Stimulated activated CD4-positive, alpha-beta T cell treated with anti-CD3 and anti-CD28 coated beads, Interleukin-4, amount 100 ng/mL, for 4 hours (primary cell): Measurements from ENCODE around the gene UBQLN1.

Source experiments
- DNase-seq, 2 experiments: peaks; one replicate each; pipeline ENCODE4 v3.0.0-alpha.2; 2020

The UBQLN1 gene

DNA sequence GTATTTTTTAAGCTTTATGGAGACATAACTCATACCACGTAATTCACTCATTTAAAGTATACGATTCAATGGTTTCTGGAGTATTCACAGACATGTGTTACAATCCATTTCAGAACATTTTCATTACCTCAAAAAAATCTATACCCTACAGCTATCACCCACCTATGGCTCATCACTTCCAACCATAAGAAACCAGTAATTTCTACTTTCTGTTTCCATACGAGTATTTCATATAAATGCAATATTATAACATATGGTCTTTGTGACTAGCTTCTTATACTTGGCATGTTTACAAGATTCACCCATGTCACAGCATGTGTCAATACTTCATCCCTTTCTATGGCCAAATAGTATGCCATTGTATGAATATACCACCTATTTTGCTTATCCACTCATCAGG, 18.8 kb downstream of the UBQLN1 start:
- no peak for DNase-seq

- no peak for DNase-seq
Measured at GRCh38 chr9:83681490-83681889, 26.3 kb downstream of the UBQLN1 start.

DNA sequence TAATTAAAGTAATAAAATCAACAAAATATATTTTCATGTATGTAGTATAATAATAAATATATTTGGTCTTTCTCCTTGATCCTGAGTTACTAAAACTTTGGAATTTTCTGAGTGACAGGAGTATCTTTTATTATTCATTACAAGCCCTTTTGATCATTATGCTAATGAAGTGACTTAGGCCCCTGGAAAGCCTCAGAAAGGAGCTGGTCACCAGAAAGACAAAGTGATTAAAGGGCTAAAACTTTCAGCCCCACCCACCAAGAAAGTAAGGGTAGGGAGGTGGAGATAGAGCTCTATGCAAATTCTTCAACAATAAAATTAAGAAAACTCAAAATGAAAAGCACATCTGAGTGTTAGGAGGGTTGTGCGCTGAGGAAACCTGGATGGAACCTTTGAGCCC, 27.5 kb downstream of the UBQLN1 start:
- DNase-seq, result no peak

DNA sequence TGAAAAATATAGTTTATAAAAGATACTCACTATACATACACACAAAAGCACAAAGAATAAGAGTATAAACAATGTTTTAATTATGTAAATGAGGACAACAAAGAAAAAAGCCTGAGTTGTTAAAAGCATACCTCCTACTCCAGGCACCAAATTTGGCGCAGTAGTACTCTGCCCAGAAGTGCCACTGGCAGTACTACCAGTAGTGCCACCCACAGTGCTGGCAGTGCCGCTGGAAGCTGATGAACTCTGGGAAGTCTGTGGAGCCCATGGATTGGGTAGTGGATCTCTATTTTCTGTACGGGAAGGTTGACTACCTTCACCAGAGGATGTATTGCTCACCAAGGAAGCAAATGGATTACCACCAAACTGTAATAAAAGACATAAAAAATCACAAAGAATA, 30.2 kb downstream of the UBQLN1 start:
- no peak for DNase-seq

DNA sequence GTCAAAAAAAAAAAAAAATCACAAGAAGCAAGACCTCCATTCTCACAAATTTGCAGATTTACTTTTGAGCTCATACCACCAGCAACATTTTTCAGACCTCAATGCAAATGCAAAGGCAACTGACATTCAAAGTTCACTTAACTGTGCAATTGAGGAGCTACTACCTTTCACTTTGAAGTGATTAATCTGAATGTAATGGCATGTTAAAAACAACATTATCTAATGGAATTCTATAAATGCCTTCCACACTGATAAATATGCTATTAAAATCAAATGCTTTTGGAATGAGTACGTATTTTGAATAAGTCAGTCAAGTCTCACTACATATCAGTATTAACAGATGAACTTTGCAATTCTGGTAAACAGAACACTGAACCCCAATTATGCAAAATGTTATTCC, 32.3 kb downstream of the UBQLN1 start:
- no peak for DNase-seq

DNA sequence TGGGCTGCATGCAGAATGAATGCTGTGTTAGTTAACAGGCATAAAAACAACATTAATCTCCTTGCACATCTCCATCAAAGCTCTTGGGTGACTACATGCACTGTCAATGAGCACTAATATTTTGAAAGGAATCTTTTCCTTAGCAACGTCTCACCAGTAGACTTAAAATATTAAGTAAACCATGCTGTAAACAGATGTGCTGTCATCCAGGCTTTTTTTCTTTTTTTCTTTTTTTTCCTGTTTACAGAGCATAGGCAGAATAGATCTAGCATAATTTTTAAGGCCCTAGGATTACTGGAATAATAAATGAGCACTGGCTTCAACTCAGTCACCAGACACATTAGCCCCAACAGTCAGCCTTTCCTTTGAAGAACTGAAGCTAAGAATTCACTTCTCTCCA, 36.3 kb downstream of the UBQLN1 start:
- DNase-seq, result no peak

GRCh38 chr9:83670381-83670780, 37.4 kb downstream of the UBQLN1 start:
- DNase-seq, result no peak

- DNase-seq, result no peak
Measured at GRCh38 chr9:83669067-83669466, 38.7 kb downstream of the UBQLN1 start.

DNA sequence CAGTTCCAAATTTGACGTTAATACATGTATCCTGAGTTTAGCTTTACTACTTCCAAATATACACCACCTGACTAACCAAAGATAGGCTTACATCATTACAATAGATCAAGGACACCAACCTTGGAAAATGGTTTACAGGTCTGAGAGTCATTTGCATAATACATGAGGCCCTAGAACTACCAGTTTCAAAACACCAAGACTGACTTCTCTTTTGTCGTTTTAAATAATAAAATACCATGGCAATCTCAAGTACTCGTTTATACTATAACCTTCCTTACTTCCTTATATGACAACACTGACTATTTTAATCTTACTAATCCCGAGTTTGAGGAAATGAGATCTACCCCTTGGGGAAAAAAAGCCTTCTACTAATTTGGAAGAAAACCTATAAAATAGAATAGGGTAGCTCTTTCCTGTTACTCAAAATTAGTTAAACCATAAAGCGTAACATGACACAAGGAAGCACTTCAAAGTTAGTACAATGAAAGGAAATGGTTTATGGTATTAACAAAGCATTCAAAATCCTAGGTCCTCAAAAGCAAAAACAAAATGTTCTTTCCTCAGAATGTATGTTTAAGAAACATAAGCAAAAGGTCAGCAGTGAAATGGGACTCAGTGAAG, 42.1 kb downstream of the UBQLN1 start:
- no peak for DNase-seq

- no peak for DNase-seq
Measured at GRCh38 chr9:83662933-83663332, 44.8 kb downstream of the UBQLN1 start.

DNA sequence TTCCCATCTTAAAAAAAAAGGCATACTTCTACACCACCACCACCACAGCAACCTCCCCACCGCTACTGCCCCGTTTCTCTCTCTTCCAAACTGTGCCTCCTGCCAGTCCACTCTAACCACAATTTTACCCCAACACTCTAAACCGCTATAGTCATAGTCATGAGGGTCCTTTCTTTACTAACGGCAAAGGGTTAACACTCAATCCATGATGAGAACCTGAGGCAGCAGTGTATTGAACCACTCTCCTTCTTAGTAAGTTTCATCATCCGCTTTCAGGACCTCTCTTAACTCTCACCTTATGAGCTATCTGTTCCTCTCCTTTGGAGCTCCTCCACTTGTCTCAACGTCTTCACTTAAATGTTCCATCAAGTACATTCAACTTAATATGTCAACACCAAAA, 50.8 kb downstream of the UBQLN1 start:
- no peak for DNase-seq

DNA sequence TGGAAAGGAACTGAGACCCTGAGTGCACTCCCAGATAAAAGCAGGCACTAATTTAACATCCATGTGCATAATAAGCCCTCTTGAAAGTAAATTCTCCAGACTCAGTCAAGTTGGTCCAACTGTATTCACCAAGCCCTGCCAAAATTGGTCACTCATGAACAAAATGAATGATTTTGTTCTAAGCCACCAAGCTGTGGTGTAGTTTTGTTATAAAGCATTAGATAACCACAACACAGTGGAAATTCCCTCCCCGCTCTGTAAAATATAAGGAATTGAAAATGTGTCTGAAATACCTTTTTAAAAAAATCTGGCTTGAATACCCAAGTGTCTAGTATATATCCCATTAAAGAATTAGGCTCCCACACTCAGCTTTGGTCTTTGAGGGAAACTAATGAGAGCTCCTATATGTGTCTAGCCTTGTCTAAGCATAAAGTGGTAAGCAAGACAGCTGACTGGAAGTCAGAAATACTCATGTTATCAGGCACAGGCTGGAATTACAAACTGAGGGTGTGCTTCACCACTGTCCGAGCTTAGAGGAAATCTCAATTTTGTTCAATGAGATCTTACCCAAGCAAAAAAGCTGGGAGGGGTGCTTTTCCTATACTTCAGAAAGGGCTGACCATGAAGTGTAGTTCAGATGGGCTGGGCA, 51.6 kb downstream of the UBQLN1 start:
- no peak for DNase-seq

DNA sequence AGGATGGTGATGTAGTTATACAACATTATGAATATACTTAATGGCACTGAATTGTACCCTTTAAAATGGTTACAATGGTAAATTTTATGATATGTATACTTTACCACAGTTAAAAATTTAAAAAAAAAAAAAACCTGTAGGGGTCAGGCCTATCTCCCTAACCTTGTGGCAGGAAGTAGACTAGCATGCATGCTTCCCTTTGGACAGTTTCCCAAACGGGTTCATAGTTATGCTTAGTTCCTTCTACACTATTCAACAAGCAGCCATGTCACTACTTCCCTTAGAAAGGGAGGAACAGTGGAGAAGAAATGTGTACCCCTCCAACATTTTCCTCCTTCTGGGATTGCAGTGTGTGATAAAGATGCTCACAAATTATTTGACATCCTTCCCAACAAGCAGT, 52.3 kb downstream of the UBQLN1 start:
- DNase-seq, result no peak

DNA sequence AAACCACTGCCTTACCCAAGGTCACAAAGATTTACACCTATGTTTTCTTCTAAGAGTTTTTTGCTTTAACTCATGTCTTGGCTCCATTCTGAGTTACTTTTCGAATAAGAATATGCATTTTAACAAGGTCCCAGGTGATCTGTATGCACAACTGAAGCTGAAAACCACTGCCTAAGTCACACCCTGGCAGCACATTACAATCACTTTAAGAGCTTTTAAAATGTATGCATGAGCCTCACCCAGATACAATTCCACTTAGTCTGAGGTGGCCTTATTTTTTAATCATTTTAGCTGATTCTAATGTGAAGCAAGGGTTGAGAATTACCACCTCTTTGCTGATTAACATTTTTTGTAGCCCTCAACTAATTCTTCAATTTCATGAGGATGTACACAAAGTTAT, 55.3 kb downstream of the UBQLN1 start:
- no peak for DNase-seq

DNA sequence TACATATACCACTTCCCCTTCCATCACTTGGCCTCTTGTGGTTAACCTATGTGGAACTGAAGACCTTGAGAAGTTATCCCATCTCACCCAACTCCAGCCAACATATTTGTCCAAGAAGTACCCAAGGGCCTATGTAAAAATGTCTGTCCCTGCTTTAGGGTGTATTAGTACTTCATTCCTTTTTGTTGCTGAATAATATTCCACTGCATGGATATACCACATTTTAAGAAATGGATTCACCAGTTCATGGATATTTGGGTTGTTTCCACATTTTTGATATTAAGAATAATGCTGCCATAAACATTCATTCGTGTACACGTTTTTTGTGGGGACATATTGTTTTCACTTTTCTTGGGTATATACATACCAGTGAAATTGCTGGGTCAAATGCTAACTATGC, 56.2 kb downstream of the UBQLN1 start:
- no peak for DNase-seq

DNA sequence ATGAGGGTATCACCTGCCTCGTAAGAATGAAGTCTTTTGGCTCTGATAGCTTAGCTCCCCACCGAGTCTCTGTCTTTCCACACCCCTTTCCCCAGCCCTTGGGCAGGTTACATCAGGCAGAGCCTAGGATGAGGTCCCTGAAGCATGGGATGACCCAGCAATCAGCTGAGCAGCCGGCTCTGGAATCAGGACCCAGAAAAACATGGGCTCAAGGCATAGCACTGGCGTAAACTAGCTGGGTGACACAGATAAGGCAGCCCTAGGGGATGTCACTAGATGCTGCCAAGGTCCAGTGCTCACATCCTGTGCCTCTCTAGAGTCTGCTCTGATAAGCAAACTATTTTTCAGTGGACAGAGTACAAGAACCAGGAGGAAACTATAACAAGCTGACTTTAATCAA, 58.2 kb downstream of the UBQLN1 start:
- no peak for DNase-seq

DNA sequence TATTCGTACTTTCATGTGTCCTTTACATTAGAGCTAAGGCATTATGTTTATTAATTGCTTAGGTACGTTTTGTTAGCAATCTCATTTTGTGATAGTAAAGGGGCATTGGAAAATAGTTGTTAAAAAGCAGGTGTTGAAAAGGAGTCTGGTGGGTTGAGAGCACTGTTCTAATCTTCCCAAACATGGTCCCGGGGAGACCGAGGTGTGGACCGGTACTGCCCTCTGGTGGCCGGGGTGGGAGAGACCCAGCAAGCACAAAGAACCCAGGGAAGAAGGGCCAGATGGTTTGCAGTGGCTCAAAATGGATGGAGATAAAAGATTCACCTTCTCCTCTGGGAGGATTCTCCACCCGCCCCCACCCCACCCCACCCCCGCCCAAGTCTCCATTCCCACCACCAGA, 58.7 kb downstream of the UBQLN1 start:
- peak; percentile 57 to 73 for DNase-seq

- DNase-seq, result no peak
Measured at GRCh38 chr9:83646500-83647239, 61.1 kb downstream of the UBQLN1 start.

GRCh38 chr9:83642793-83643192, 65.0 kb downstream of the UBQLN1 start:
- DNase-seq, result no peak

DNA sequence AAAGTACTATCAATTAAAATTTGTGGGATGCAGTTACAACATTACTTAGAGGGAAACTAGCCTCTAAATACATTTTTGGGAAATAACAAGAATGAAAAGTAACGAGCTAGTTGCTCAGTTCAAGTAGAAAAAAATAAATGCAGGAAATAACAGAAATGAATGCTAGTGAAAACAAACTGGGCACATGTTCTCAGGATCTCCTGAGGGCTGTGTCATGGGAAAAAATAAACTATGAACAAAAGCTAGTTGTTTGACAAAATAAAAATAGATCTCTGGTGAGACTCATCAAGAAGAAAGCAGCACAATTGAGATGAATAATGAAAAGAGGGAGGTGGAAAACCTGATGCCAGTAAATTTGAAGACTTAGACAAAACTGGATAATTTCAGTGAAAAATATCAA, 68.5 kb downstream of the UBQLN1 start:
- DNase-seq, result no peak

DNA sequence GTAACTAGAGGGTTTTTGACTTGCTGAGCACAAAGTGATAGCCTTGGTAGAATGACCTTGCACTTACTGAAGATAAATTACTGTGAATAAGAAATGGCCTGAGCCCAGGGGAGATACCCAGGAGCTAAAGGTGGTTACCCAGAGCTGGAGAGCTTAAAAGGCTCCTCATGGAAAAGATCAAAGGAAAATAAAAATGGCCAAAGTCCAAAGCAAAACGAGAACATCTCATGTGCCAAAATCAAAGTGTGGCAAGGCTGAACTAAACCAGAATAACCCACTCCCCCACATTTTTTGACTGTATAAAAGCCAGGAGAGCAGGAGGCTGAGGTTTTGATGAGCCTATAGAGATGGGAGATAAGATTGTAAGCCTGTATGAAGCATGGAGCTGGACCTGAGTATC, 70.4 kb downstream of the UBQLN1 start:
- no peak for DNase-seq

GRCh38 chr9:83636813-83637212, 70.9 kb downstream of the UBQLN1 start:
- no peak for DNase-seq

- no peak for DNase-seq
Measured at GRCh38 chr9:83633676-83634075, 74.1 kb downstream of the UBQLN1 start.

- DNase-seq, result no peak
Measured at GRCh38 chr9:83633255-83633654, 74.5 kb downstream of the UBQLN1 start.
